ENCODE data around the gene CCDC78.

CCDC78 gene

GRCh38 chr16:770411-770810 lies 44.2 kb upstream of the CCDC78 start:
- TF ChIP-seq FOXP2 (optimal IDR thresholded peaks at IDR 0.05; ENCODE audit: borderline replicate concordance, extremely low read depth, extremely low read length, insufficient read depth) (no peak), POLR2AphosphoS5 (IDR thresholded peaks at IDR 0.05; ENCODE audit: low read depth, low read length) (no peak), SIN3A (IDR thresholded peaks at IDR 0.05; ENCODE audit: borderline replicate concordance, insufficient read depth, low read length) (no peak), TAF1 (IDR thresholded peaks at IDR 0.05; ENCODE audit: borderline replicate concordance, insufficient read depth, low read length) (no peak)

GRCh38 chr16:769934-770333 lies 43.7 kb upstream of the CCDC78 start:
- TF ChIP-seq TAF1 (IDR thresholded peaks at IDR 0.05; ENCODE audit: borderline replicate concordance, insufficient read depth, low read length) (no peak), POLR2AphosphoS5 (IDR thresholded peaks at IDR 0.05; ENCODE audit: low read depth, low read length) (no peak), FOXP2 (optimal IDR thresholded peaks at IDR 0.05; ENCODE audit: borderline replicate concordance, extremely low read depth, extremely low read length, insufficient read depth) (no peak), REST (IDR thresholded peaks at IDR 0.05; ENCODE audit: insufficient read depth in 1 of 2, low read depth in 2 of 2, low read length in 2 of 2) (no peak), SIN3A (IDR thresholded peaks at IDR 0.05; ENCODE audit: borderline replicate concordance, insufficient read depth, low read length) (no peak)

GRCh38 chr16:769184-769784 lies 43.0 kb upstream of the CCDC78 start:
- TF ChIP-seq TAF1 (IDR thresholded peaks at IDR 0.05; ENCODE audit: borderline replicate concordance, insufficient read depth, low read length) (no peak), POLR2AphosphoS5 (IDR thresholded peaks at IDR 0.05; ENCODE audit: low read depth, low read length) (no peak), REST (IDR thresholded peaks at IDR 0.05; ENCODE audit: insufficient read depth in 1 of 2, low read depth in 2 of 2, low read length in 2 of 2) (no peak), SIN3A (IDR thresholded peaks at IDR 0.05; ENCODE audit: borderline replicate concordance, insufficient read depth, low read length) (no peak), FOXP2 (optimal IDR thresholded peaks at IDR 0.05; ENCODE audit: borderline replicate concordance, extremely low read depth, extremely low read length, insufficient read depth) (no peak)

- no peak for TF ChIP-seq FOXP2 (optimal IDR thresholded peaks at IDR 0.05; ENCODE audit: borderline replicate concordance, extremely low read depth, extremely low read length, insufficient read depth)
These were observed 42.2 kb upstream of the CCDC78 start for GRCh38 chr16:768428-768827.

- no peak for TF ChIP-seq REST (IDR thresholded peaks at IDR 0.05; ENCODE audit: insufficient read depth in 1 of 2, low read depth in 2 of 2, low read length in 2 of 2)
- no peak for TF ChIP-seq FOXP2 (optimal IDR thresholded peaks at IDR 0.05; ENCODE audit: borderline replicate concordance, extremely low read depth, extremely low read length, insufficient read depth)
- no peak for TF ChIP-seq SIN3A (IDR thresholded peaks at IDR 0.05; ENCODE audit: borderline replicate concordance, insufficient read depth, low read length)
- TF ChIP-seq POLR2AphosphoS5 (IDR thresholded peaks at IDR 0.05; ENCODE audit: low read depth, low read length) = no peak
- no peak for TF ChIP-seq TAF1 (IDR thresholded peaks at IDR 0.05; ENCODE audit: borderline replicate concordance, insufficient read depth, low read length)
These were observed 41.5 kb upstream of the CCDC78 start for GRCh38 chr16:767743-768235.

GRCh38 chr16:766820-767640 lies 40.8 kb upstream of the CCDC78 start:
- no peak for TF ChIP-seq SIN3A (IDR thresholded peaks at IDR 0.05; ENCODE audit: borderline replicate concordance, insufficient read depth, low read length)
- TF ChIP-seq POLR2AphosphoS5 (IDR thresholded peaks at IDR 0.05; ENCODE audit: low read depth, low read length) = no peak
- no peak for TF ChIP-seq FOXP2 (optimal IDR thresholded peaks at IDR 0.05; ENCODE audit: borderline replicate concordance, extremely low read depth, extremely low read length, insufficient read depth)
- no peak for TF ChIP-seq REST (IDR thresholded peaks at IDR 0.05; ENCODE audit: insufficient read depth in 1 of 2, low read depth in 2 of 2, low read length in 2 of 2)
- TF ChIP-seq TAF1 (IDR thresholded peaks at IDR 0.05; ENCODE audit: borderline replicate concordance, insufficient read depth, low read length) = no peak
